ENCODE data around the gene FBLN2. TPM values are rescaled to one million over a fixed set of nuclear protein-coding genes. Genes with fewer than 3 reads are reported as not detected.

Gene FBLN2
- total RNA-seq, 1 experiment from 2014 or later, result 0.39 TPM

DNA sequence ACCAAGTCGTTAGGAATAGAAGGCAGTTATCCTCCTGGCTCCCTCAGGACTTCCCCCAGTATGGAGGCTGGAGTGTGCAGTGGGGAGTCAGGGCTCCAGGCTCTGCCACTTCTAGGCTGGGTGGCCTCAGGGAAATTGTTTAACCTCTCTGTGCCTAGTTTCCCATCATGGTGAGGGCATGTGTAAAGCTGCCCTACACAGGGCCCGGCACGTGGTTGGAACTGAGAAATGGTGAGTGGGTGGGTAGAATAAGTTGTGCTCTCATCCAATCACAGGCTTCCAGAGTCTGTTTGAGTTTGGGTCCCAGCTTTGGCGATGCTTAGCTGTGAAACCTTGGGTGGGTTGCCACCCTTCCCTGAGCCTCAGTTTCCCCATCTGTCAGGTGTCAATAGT, 117.3 kb downstream of the FBLN2 start:
- no peak overlapping the region for H3K4me3 ChIP-seq (replicated peaks in 1 of 2; ENCODE audit: low read depth in 1 of 2, low read length in 2 of 2)
- H3K4me1 ChIP-seq (ENCODE audit: control insufficient read depth in 1 of 2, insufficient read depth in 2 of 2, low read length in 2 of 2), result no peaks in the 10 kb centered on the region
- no peaks in the 10 kb centered on the region for H3K36me3 ChIP-seq (ENCODE audit: control insufficient read depth in 1 of 2, insufficient read depth in 2 of 2, low read length in 2 of 2)
- CTCF ChIA-PET, result interaction anchor here (1.1 kb wide), 1 partner anchor 214 kb away, joined by 3 read pairs; the partner anchor contains the start of gene WNT7A
- TF ChIP-seq RAD21 (IDR thresholded peaks at IDR 0.05; ENCODE audit: low read depth), result no peak
- TF ChIP-seq EZH2 (IDR thresholded peaks at IDR 0.05), result no peak
- TF ChIP-seq, protein P1, sequence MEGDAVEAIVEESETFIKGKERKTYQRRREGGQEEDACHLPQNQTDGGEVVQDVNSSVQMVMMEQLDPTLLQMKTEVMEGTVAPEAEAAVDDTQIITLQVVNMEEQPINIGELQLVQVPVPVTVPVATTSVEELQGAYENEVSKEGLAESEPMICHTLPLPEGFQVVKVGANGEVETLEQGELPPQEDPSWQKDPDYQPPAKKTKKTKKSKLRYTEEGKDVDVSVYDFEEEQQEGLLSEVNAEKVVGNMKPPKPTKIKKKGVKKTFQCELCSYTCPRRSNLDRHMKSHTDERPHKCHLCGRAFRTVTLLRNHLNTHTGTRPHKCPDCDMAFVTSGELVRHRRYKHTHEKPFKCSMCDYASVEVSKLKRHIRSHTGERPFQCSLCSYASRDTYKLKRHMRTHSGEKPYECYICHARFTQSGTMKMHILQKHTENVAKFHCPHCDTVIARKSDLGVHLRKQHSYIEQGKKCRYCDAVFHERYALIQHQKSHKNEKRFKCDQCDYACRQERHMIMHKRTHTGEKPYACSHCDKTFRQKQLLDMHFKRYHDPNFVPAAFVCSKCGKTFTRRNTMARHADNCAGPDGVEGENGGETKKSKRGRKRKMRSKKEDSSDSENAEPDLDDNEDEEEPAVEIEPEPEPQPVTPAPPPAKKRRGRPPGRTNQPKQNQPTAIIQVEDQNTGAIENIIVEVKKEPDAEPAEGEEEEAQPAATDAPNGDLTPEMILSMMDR (IDR thresholded peaks at IDR 0.05 in 2 of 3, conservative IDR thresholded peaks at IDR 0.05 in 1 of 3; ENCODE audit: borderline replicate concordance in 1 of 3, insufficient read depth in 1 of 3, low read depth in 2 of 3, low read length in 2 of 3), result no peak
- TF ChIP-seq SIN3A (IDR thresholded peaks at IDR 0.05; ENCODE audit: low read depth), result no peak
- TF ChIP-seq SRF (IDR thresholded peaks at IDR 0.05; ENCODE audit: low read depth), result no peak
- TF ChIP-seq REST (IDR thresholded peaks at IDR 0.05; ENCODE audit: low read depth), result no peak
- TF ChIP-seq EZH2phosphoT487 (IDR thresholded peaks at IDR 0.05; ENCODE audit: borderline replicate concordance), result no peak
- no peak for TF ChIP-seq POLR2A (IDR thresholded peaks at IDR 0.05; ENCODE audit: borderline replicate concordance, extremely low read depth, insufficient read depth, insufficient read length)
- TF ChIP-seq ATF3 (IDR thresholded peaks at IDR 0.05), result no peak
- no peak for TF ChIP-seq JUND (IDR thresholded peaks at IDR 0.05)
- no peak for TF ChIP-seq EGR1 (IDR thresholded peaks at IDR 0.05; ENCODE audit: low read depth)
- no peak for TF ChIP-seq CEBPB (IDR thresholded peaks at IDR 0.05; ENCODE audit: low read depth)
- no peak for TF ChIP-seq TCF7L2 (IDR thresholded peaks at IDR 0.05; ENCODE audit: borderline replicate concordance, extremely low read depth, insufficient read depth, insufficient read length)
- no peak for TF ChIP-seq SP1 (IDR thresholded peaks at IDR 0.05; ENCODE audit: low read depth)
- no peak for TF ChIP-seq ELF1 (IDR thresholded peaks at IDR 0.05; ENCODE audit: borderline replicate concordance, low read depth)
- TF ChIP-seq FOSL1 (IDR thresholded peaks at IDR 0.05; ENCODE audit: low read depth), result no peak
- no peak for TF ChIP-seq ZFX (IDR thresholded peaks at IDR 0.05)
- TF ChIP-seq POLR2AphosphoS5 (IDR thresholded peaks at IDR 0.05; ENCODE audit: low read depth, low read length), result no peak
- TF ChIP-seq, protein P2, sequence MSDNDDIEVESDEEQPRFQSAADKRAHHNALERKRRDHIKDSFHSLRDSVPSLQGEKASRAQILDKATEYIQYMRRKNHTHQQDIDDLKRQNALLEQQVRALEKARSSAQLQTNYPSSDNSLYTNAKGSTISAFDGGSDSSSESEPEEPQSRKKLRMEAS (IDR thresholded peaks at IDR 0.05), result no peak
- no peak overlapping the region for H2AFZ ChIP-seq (ENCODE audit: low read depth, low read length, poor library complexity, severe bottlenecking)
- no peak for ATAC-seq
- no peak overlapping the region for H3K27ac ChIP-seq (ENCODE audit: low read depth, low read length)
- POLR2A ChIA-PET, result no interaction called here
- H3K9ac ChIP-seq (ENCODE audit: low read length), result no peak overlapping the region
- DNase-seq (ENCODE audit: low read depth, low spot score), result no peak
- no TSS peak for BruUV-seq (replicated peaks)
- intact Hi-C loops (cut with micrococcal nuclease), result no loop called here
- no peak overlapping the region for H3K4me2 ChIP-seq (ENCODE audit: low read length)
- H4K20me1 ChIP-seq (ENCODE audit: insufficient read depth), result no peaks in the 10 kb centered on the region
- RAD21 ChIA-PET (ENCODE audit: low non-redundant PET in 1 of 2, low total read pairs in 2 of 2, uncharacterized antibody in 2 of 2, unreplicated experiment in 2 of 2), result no interaction called here
- H3K9me2 ChIP-seq (ENCODE audit: insufficient read depth), result no peaks in the 10 kb centered on the region
- H3K79me2 ChIP-seq (ENCODE audit: insufficient read depth, low read length), result no peaks in the 10 kb centered on the region
- peaks cover 5% of the 10 kb centered on the region; the same call in 1 of the 2 replicates for H3K27me3 ChIP-seq (ENCODE audit: insufficient read depth, low read length)
- H3K9me3 ChIP-seq (ENCODE audit: control insufficient read depth in 1 of 2, insufficient read depth in 1 of 2, low read depth in 1 of 2, low read length in 2 of 2), result no peaks in the 10 kb centered on the region

Data from HCT116 (cell line).